Uterus (tissue), 4 donors: ENCODE data around the gene VIT. TPM values are rescaled to one million over a fixed set of nuclear protein-coding genes. Genes with fewer than 3 reads are reported as not detected.
A peak's percentile ranks its signal among the peaks of the same experiment; 100 is the strongest.

Source experiments
- DNase-seq, 2 donors: peaks; one replicate each; pipeline ENCODE4 v3.0.0-alpha.2; 2019 to 2020
- H3K27ac ChIP-seq, 2 donors: fragments of 200-600 bp; sonication (generic); 1 replicate in 1 of 2; 2 replicates in 1 of 2; pipeline ENCODE4 v1.5.1; 2016 to 2018
- H3K27me3 ChIP-seq, 2 donors: fragments of 200-600 bp; sonication (generic); one replicate each; pipeline ENCODE4 v1.5.1; 2018 to 2019; ENCODE audit warnings: control low read depth in 1 of 2
- H3K36me3 ChIP-seq, 2 donors: fragments of 200-600 bp; sonication (generic); one replicate each; pipeline ENCODE4 v1.5.1; 2019; ENCODE audit warnings: control low read depth in 1 of 2
- H3K4me1 ChIP-seq, 2 donors: fragments of 200-600 bp; sonication (generic); one replicate each; pipeline ENCODE4 v1.5.1; 2018 to 2019; ENCODE audit warnings: control low read depth in 1 of 2
- H3K4me3 ChIP-seq, 2 donors: fragments of 200-600 bp; sonication (generic); 1 replicate in 1 of 2; 2 replicates in 1 of 2; pipeline ENCODE4 v1.5.1; 2018 to 2019; ENCODE audit warnings: mild to moderate bottlenecking in 1 of 2
- H3K9me3 ChIP-seq, 2 donors: fragments of 200-600 bp; sonication (generic); one replicate each; pipeline ENCODE4 v1.5.1; 2019; ENCODE audit warnings: control low read depth in 1 of 2
- POLR2A ChIP-seq, 2 donors: fragments of 450-650 bp; IDR thresholded peaks; one replicate each; pipeline ENCODE4 v1.6.1; 2016; ENCODE audit warnings: antibody characterized with exemption in 2 of 2, mild to moderate bottlenecking in 1 of 2, moderate library complexity in 1 of 2
- intact Hi-C: fragments of 100-400 bp; cut with DNase I; formaldehyde crosslinking; loops from one replicate; pipeline ENCODE4 v1.15.1; 2023; ENCODE audit warnings: low total_unique reads
- total RNA-seq, 4 donors: library from RNA; depleted of rRNA in 3 of 4; stranded (reverse); fragments of >200 nt in 3 of 4; gene quantifications; one replicate each; pipeline versions ENCODE4 v1.1.0 to v1.2.4, GENCODE V29; 2014 to 2023
- TF ChIP-seq, protein P1 (sequence below), 4 experiments: fragments of 200-600 bp in 2 of 4; fragments of 450-650 bp in 2 of 4; sonication (generic) in 2 of 4; IDR thresholded peaks; one replicate each; pipeline ENCODE4 v1.5.1; 2016 to 2019; ENCODE audit warnings: antibody characterized with exemption in 4 of 4, mild to moderate bottlenecking in 2 of 4, moderate library complexity in 1 of 4
- donor health status: DM: yes; HTN: yes; CAD: no.

The VIT gene
- total RNA-seq, 4 donors from 2014 or later, result 0.26 to 6.2 (median 2.8) TPM

GRCh38 chr2:36670881-36671595 lies 25.5 kb upstream of the VIT start:
- no peak overlapping the region for H3K4me3 ChIP-seq
- no peaks in the 10 kb centered on the region for H3K27me3 ChIP-seq
- no peaks in the 10 kb centered on the region for H3K9me3 ChIP-seq
- no peak overlapping the region for H3K27ac ChIP-seq
- no peaks in the 10 kb centered on the region for H3K4me1 ChIP-seq
- intact Hi-C loops, result no loop called here
- H3K36me3 ChIP-seq, result no peaks in the 10 kb centered on the region
- no peak for TF ChIP-seq POLR2A (IDR thresholded peaks at IDR 0.05)
- TF ChIP-seq, protein P1, sequence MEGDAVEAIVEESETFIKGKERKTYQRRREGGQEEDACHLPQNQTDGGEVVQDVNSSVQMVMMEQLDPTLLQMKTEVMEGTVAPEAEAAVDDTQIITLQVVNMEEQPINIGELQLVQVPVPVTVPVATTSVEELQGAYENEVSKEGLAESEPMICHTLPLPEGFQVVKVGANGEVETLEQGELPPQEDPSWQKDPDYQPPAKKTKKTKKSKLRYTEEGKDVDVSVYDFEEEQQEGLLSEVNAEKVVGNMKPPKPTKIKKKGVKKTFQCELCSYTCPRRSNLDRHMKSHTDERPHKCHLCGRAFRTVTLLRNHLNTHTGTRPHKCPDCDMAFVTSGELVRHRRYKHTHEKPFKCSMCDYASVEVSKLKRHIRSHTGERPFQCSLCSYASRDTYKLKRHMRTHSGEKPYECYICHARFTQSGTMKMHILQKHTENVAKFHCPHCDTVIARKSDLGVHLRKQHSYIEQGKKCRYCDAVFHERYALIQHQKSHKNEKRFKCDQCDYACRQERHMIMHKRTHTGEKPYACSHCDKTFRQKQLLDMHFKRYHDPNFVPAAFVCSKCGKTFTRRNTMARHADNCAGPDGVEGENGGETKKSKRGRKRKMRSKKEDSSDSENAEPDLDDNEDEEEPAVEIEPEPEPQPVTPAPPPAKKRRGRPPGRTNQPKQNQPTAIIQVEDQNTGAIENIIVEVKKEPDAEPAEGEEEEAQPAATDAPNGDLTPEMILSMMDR (IDR thresholded peaks at IDR 0.05), result no peak
- no peak for DNase-seq

DNA sequence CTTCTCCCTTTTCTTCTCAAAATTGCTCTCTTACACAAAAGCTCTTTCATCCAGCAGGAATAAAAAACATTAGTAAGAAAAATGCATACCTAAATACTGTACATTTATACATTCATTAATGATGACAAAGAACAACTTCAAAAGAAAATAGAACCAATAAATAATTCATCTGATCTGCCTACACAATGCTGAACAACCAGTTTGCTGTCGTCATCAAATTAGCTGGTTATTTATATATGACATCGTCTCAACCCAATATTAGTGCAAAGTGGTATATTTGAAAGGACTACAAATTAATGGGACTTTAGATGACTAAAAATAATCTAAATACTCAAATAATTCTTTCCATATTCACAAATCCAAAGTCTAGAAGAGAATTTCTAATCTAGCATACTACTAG lies 24.8 kb upstream of the VIT start:
- no peak for TF ChIP-seq POLR2A (IDR thresholded peaks at IDR 0.05)
- TF ChIP-seq, protein P1 (IDR thresholded peaks at IDR 0.05), result no peak
- H3K27me3 ChIP-seq, result no peaks in the 10 kb centered on the region
- H3K4me1 ChIP-seq, result no peaks in the 10 kb centered on the region
- no peak overlapping the region for H3K27ac ChIP-seq
- intact Hi-C loops, result no loop called here
- no peak for DNase-seq
- no peak overlapping the region for H3K4me3 ChIP-seq
- H3K36me3 ChIP-seq, result no peaks in the 10 kb centered on the region
- no peaks in the 10 kb centered on the region for H3K9me3 ChIP-seq

GRCh38 chr2:36672199-36672598 lies 24.3 kb upstream of the VIT start:
- DNase-seq, result no peak
- H3K9me3 ChIP-seq, result no peaks in the 10 kb centered on the region
- no peaks in the 10 kb centered on the region for H3K27me3 ChIP-seq
- H3K4me3 ChIP-seq, result no peak overlapping the region
- H3K4me1 ChIP-seq, result no peaks in the 10 kb centered on the region
- no peak for TF ChIP-seq POLR2A (IDR thresholded peaks at IDR 0.05)
- TF ChIP-seq, protein P1 (IDR thresholded peaks at IDR 0.05), result peak in 1 of 4 experiments; percentile 3
- intact Hi-C loops, result no loop called here
- H3K27ac ChIP-seq, result no peak overlapping the region
- no peaks in the 10 kb centered on the region for H3K36me3 ChIP-seq

DNA sequence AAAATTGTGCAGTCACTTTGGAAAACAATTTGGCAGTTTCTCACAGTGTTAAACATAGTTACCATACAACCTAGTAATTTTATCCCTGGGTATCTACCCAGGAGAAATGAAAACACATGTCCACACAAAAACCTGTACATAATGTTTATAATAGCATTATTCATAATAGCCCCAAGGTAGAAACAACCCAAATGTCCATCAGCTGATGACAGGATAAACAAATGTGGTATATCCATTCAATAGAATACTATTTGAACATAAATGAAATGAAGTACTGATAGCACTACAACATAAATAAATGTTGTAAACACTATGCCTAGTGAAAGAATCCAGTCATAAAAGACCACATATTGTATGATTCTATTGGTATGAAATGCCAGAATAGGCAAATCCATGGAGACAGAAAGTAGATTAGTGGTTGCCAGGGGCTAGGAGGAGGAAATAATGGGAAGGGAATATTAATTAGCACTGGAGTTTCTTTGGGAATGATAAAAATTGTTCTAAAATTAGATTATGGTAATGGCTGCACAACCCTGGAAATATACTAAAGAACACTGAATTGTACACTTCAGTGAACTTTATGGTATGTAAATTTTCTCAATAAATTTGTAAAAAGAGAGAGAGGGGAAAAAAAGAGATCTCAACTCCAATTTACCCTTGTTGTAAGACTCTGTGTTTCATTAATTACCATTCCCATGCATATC lies 20.8 kb upstream of the VIT start:
- Histone ChIP-seq H3K4me1 (no peaks in the 10 kb centered on the region), H3K4me3 (no peak overlapping the region), H3K36me3 (no peaks in the 10 kb centered on the region), H3K27ac (no peak overlapping the region), H3K9me3 (no peaks in the 10 kb centered on the region), H3K27me3 (no peaks in the 10 kb centered on the region)
- intact Hi-C loops, result no loop called here
- no peak for TF ChIP-seq POLR2A (IDR thresholded peaks at IDR 0.05)
- TF ChIP-seq, protein P1 (IDR thresholded peaks at IDR 0.05), result no peak
- DNase-seq, result no peak

GRCh38 chr2:36676364-36676763 lies 20.1 kb upstream of the VIT start:
- TF ChIP-seq, protein P1 (IDR thresholded peaks at IDR 0.05), result no peak
- no peak for TF ChIP-seq POLR2A (IDR thresholded peaks at IDR 0.05)
- Histone ChIP-seq H3K36me3 (no peaks in the 10 kb centered on the region), H3K9me3 (no peaks in the 10 kb centered on the region), H3K4me1 (no peaks in the 10 kb centered on the region), H3K27me3 (no peaks in the 10 kb centered on the region), H3K4me3 (no peak overlapping the region), H3K27ac (no peak overlapping the region)
- intact Hi-C loops, result no loop called here
- DNase-seq, result no peak
